ENCODE results near the gene APOL4. TPM values are rescaled to one million over a fixed set of nuclear protein-coding genes. Genes with fewer than 3 reads are reported as not detected.
"Not testable (repeated sequence)": the region's sequence is repeated elsewhere in the genome, so short reads cannot be mapped to it uniquely, and the experiment has no call there.

Gene APOL4, protein sequence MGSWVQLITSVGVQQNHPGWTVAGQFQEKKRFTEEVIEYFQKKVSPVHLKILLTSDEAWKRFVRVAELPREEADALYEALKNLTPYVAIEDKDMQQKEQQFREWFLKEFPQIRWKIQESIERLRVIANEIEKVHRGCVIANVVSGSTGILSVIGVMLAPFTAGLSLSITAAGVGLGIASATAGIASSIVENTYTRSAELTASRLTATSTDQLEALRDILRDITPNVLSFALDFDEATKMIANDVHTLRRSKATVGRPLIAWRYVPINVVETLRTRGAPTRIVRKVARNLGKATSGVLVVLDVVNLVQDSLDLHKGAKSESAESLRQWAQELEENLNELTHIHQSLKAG
- total RNA-seq (10 to 100 TPM in 1 of 4 donors, 1 to 10 TPM in 3; 1.2 to 14.0 (median 5.4) TPM), polyA plus RNA-seq (1 to 10 TPM; 3.2 to 9.3 (median 4.8) TPM)

DNA sequence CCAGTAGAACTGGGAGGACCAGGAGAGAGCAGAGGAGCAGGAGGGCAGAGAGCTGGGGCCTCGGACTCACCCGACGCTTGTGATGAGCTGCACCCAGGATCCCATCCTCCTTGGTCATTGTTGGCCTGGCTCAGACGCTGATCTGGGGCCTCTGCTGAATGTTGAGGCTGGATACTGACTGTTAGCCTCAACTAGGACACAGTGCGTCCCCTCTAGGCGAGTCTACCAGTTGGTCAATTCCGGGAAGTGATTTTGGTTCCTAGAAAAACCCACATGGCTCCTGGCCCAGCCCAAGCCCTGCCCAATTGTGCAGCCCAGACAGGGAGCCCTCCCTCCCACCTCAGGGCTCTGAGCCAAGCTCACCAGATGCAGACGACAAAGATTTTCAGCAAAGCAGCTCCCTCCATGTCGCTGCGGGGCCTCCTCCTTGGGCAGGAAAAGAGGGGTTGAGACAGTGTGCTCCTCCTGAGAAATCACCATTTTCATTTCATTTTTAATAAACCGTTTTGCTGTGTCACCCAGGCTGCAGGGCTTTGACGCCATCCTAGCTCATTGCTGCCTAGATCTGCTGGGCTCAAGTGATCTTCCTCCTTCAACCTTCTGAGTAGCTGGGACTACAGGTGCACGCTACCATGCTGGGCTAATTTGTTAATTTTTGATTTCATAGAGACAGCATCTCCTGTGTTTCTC lies at the start of gene APOL4:
Gene APOL4 (minus strand): TSS at position 180 of the 690 bp plus-strand sequence. CDS start 75 bp downstream, at position 105.
- WGBS, 2 donors, result 48 to 49% methylated on average over 13 of the region's 13 CpGs
- H3K27ac ChIP-seq, result peak within 1 kb of the TSS in 3 of 4 donors; percentile 20 to 49 (median 40)

DNA sequence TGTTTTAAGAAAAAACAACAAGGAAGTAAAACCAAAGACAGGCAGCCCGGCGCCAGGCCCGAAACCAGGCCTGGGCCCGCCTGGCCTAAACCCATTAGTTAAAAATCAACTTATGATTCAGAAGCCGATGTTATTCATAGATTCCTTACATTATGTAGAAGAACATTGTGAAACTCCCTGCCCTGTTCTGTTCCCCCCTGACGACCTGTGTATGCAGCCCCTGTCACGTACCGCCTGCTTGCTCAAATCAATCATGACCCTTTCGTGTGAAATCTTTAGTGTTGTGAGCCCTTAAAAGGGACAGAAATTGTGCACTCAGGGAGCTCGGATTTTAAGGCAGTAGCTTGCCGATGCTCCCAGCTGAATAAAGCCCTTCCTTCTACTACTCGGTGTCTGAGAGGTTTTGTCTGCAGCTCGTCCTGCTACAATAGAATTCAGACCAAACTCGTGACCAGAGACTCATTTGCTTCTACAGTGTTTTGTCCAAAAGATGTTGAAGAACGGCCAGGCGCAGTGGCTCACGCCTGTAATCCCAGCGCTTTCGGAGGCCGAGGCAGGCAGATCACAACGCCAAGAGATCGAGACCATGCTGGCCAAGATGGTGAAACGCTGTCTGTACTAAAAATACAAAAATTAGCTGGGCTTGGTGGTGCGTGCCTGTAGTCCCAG lies 48.8 kb upstream of the APOL4 start:
- WGBS, 2 donors, result 90 to 92% methylated on average over 24 of the region's 24 CpGs
- intact Hi-C loops (cut with DNase I), result not testable (repeated sequence)

More for the DNA sequence above, at the start of gene APOL4:
- DNase-seq, result peak; percentile 88
- intact Hi-C loops (cut with DNase I), result no loop called here
- H3K4me3 ChIP-seq, result peak within 1 kb of the TSS in 2 of 4 donors; percentile 9 to 21
- peaks cover 0 to 18% (median 10%) of the 10 kb centered on the region in 4 donors for H3K4me1 ChIP-seq
- H3K9me3 ChIP-seq, result no peaks in the 10 kb centered on the region
- peak in 3 of 4 donors; percentile 33 to 44 (median 43) for TF ChIP-seq POLR2AphosphoS5 (IDR thresholded peaks at IDR 0.05)
- no peak for TF ChIP-seq EP300 (IDR thresholded peaks at IDR 0.05)
- no peaks in the 10 kb centered on the region for H3K27me3 ChIP-seq
- no peaks in the 10 kb centered on the region for H3K36me3 ChIP-seq

DNA sequence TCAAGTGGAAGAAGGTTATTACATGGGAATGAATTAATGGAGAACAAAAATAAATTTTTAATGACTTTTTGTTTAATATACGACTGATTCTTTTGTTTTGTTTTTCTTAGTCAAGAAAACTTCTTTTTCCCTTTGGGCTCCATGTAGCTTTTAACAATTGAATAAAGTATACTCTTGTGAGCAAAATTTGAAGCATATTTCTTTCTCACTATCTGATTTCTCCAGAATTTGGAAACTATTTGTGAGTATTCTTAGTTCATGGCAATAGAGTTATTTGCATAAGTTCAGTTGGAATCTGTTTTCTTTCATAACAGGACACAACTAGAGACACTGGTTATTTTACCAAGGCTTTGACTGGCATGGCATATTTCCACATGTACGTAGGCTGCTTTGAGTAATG lies 47.6 kb upstream of the APOL4 start:
- H3K27me3 ChIP-seq, result no peaks in the 10 kb centered on the region
- intact Hi-C loops (cut with DNase I), result no loop called here
- no peaks in the 10 kb centered on the region for H3K36me3 ChIP-seq
- WGBS, 2 donors, result 97 to 98% methylated on average over 2 of the region's 2 CpGs
- H3K9me3 ChIP-seq, result no peaks in the 10 kb centered on the region
- H3K27ac ChIP-seq, result no peak overlapping the region
- DNase-seq, result no peak
- H3K4me1 ChIP-seq, result peaks cover 0 to 26% (median 22%) of the 10 kb centered on the region in 4 donors
- H3K4me3 ChIP-seq, result no peak overlapping the region
- TF ChIP-seq EP300 (IDR thresholded peaks at IDR 0.05), result no peak
- no peak for TF ChIP-seq POLR2A (IDR thresholded peaks at IDR 0.05)

More for the DNA sequence above, 48.8 kb upstream of the APOL4 start:
- H3K27ac ChIP-seq, H3K36me3 ChIP-seq, H3K4me3 ChIP-seq, DNase-seq, H3K9me3 ChIP-seq, H3K27me3 ChIP-seq: not testable (repeated sequence)
- peaks cover 0 to 29% (median 25%) of the 10 kb centered on the region in 4 donors for H3K4me1 ChIP-seq

DNA sequence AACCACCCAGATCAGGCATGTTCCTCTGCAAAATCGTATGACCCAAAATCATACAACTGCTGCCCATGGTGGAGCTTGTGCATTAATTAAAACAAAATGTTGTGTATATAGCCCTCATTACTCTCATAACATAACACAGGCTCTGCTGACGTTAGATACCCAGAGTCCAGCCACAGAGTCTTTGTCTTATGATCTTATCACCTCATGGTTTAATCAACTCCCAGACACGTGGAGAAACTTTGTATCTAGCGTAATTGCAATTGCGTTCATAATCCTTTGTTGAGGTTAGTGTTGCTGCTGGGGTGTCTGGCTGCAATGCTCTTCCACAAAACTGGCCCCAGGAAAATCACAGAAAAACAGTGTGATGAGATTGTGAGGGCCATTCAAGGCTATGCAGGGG lies 46.3 kb upstream of the APOL4 start:
- no peak overlapping the region for H3K27ac ChIP-seq
- no peaks in the 10 kb centered on the region for H3K27me3 ChIP-seq
- WGBS, 2 donors, result 81 to 94% methylated on average over 5 of the region's 5 CpGs
- H3K9me3 ChIP-seq, result no peaks in the 10 kb centered on the region
- H3K4me3 ChIP-seq, result no peak overlapping the region
- TF ChIP-seq EP300 (IDR thresholded peaks at IDR 0.05) (no peak), POLR2AphosphoS5 (IDR thresholded peaks at IDR 0.05) (no peak), POLR2A (IDR thresholded peaks at IDR 0.05) (no peak)
- TF ChIP-seq, protein P1, sequence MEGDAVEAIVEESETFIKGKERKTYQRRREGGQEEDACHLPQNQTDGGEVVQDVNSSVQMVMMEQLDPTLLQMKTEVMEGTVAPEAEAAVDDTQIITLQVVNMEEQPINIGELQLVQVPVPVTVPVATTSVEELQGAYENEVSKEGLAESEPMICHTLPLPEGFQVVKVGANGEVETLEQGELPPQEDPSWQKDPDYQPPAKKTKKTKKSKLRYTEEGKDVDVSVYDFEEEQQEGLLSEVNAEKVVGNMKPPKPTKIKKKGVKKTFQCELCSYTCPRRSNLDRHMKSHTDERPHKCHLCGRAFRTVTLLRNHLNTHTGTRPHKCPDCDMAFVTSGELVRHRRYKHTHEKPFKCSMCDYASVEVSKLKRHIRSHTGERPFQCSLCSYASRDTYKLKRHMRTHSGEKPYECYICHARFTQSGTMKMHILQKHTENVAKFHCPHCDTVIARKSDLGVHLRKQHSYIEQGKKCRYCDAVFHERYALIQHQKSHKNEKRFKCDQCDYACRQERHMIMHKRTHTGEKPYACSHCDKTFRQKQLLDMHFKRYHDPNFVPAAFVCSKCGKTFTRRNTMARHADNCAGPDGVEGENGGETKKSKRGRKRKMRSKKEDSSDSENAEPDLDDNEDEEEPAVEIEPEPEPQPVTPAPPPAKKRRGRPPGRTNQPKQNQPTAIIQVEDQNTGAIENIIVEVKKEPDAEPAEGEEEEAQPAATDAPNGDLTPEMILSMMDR (IDR thresholded peaks at IDR 0.05), result no peak
- intact Hi-C loops (cut with DNase I), result no loop called here
- peaks cover 0 to 19% (median 17%) of the 10 kb centered on the region in 4 donors for H3K4me1 ChIP-seq
- no peaks in the 10 kb centered on the region for H3K36me3 ChIP-seq
- DNase-seq, result no peak

DNA sequence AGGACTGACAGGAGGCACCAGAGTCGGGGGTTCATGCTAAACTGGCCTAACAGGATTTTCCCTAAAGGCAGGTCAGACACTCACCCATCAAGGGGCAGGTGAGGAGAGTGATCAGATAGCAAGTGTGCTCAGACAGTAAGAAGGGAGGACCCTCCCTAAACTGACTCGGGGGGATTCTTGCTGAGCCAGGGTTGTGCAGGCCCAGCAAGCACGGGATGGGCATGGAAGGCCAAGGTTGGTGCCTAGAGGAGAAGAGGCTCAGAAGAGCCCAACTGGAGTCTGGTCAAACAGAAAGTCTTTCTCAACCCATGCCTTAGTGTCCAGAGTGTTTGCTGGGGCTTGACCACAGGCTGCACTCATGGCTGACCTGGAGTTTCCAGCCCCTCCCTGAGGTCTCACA lies 45.1 kb upstream of the APOL4 start:
- intact Hi-C loops (cut with DNase I), result no loop called here
- TF ChIP-seq, protein P1 (IDR thresholded peaks at IDR 0.05), result no peak
- TF ChIP-seq POLR2A (IDR thresholded peaks at IDR 0.05), result no peak
- no peak for TF ChIP-seq POLR2AphosphoS5 (IDR thresholded peaks at IDR 0.05)
- TF ChIP-seq EP300 (IDR thresholded peaks at IDR 0.05), result no peak
- Histone ChIP-seq H3K9me3 (no peaks in the 10 kb centered on the region), H3K4me3 (no peak overlapping the region), H3K27me3 (no peaks in the 10 kb centered on the region), H3K4me1 (peaks cover 0 to 15% (median 14%) of the 10 kb centered on the region in 4 donors), H3K36me3 (no peaks in the 10 kb centered on the region), H3K27ac (no peak overlapping the region)
- no peak for DNase-seq
- 68 to 81% methylated on average over 3 of the region's 3 CpGs for WGBS, 2 donors

Measured in sigmoid colon (tissue), 7 donors.